Ishikawa (cell line): Measurements from ENCODE around the gene TEAD1.

Experiments
- CEBPB ChIP-seq: IDR thresholded peaks from 2 replicates; pipeline ENCODE4 v1.6.1; 2012
- EP300 ChIP-seq: IDR thresholded peaks from 2 replicates; pipeline ENCODE4 v1.6.1; 2012; ENCODE audit warnings: borderline replicate concordance
- FOXM1 ChIP-seq: IDR thresholded peaks from 2 replicates; pipeline ENCODE4 v1.6.1; 2012; ENCODE audit warnings: low read depth, borderline replicate concordance
- MAX ChIP-seq: IDR thresholded peaks from 2 replicates; pipeline ENCODE4 v1.6.1; 2012
- NFIC ChIP-seq: IDR thresholded peaks from 2 replicates; pipeline ENCODE4 v1.6.1; 2012
- RAD21 ChIP-seq: IDR thresholded peaks from 2 replicates; pipeline ENCODE4 v1.6.1; 2012; ENCODE audit warnings: low read depth
- REST ChIP-seq: IDR thresholded peaks from 2 replicates; pipeline ENCODE4 v1.6.1; 2012; ENCODE audit warnings: low read depth, mild to moderate bottlenecking
- TAF1 ChIP-seq: IDR thresholded peaks from 2 replicates; pipeline ENCODE4 v1.6.1; 2012; ENCODE audit warnings: low read depth, mild to moderate bottlenecking
- TCF12 ChIP-seq: IDR thresholded peaks from 2 replicates; pipeline ENCODE4 v1.6.1; 2012; ENCODE audit warnings: low read depth
- TEAD4 ChIP-seq: IDR thresholded peaks from 2 replicates; pipeline ENCODE4 v1.6.1; 2012
- USF1 ChIP-seq: IDR thresholded peaks from 2 replicates; pipeline ENCODE4 v1.6.1; 2012
- YY1 ChIP-seq: IDR thresholded peaks from 2 replicates; pipeline ENCODE4 v1.6.1; 2012; ENCODE audit warnings: low read depth
- ZBTB7A ChIP-seq: IDR thresholded peaks from 2 replicates; pipeline ENCODE4 v1.6.1; 2012; ENCODE audit warnings: low read depth

- TF ChIP-seq ZBTB7A (no peak), CEBPB (no peak), MAX (no peak), REST (no peak), NFIC (no peak), TAF1 (no peak), RAD21 (no peak), TEAD4 (no peak), YY1 (no peak), USF1 (no peak), EP300 (no peak), TCF12 (no peak), FOXM1 (no peak)
Observed at GRCh38 chr11:12636871-12637410, 37.3 kb upstream of the TEAD1 start.
